H9 (cell line): Measurements from ENCODE around the gene TRMT11. TPM values are rescaled to one million over a fixed set of nuclear protein-coding genes. Genes with fewer than 3 reads are reported as not detected.

Experiments
- DNase-seq: peaks from one replicate; pipeline ENCODE4 v3.0.0-alpha.2; 2017
- H2AFZ ChIP-seq: one replicate; pipeline ENCODE4 v1.6.1; 2013; ENCODE audit warnings: mild to moderate bottlenecking, low read length, control low read depth, moderate library complexity
- H2AK5ac ChIP-seq: 2 replicates; pipeline ENCODE4 v1.6.1; 2013; ENCODE audit warnings: low read length, control low read depth, mixed read lengths; ENCODE audit not compliant: insufficient read length
- H2BK120ac ChIP-seq: one replicate; pipeline ENCODE4 v1.6.1; 2013; ENCODE audit warnings: low read depth, mild to moderate bottlenecking, low read length, control low read depth, inconsistent platforms; ENCODE audit not compliant: poor library complexity, severe bottlenecking
- H2BK12ac ChIP-seq: 2 replicates; pipeline ENCODE4 v1.6.1; 2013; ENCODE audit warnings: low read length, control low read depth, mixed read lengths, low read depth; ENCODE audit not compliant: insufficient read length
- H2BK15ac ChIP-seq: 2 replicates; pipeline ENCODE4 v1.6.1; 2013; ENCODE audit warnings: low read depth, low read length, control low read depth
- H2BK20ac ChIP-seq: one replicate; pipeline ENCODE4 v1.6.1; 2013; ENCODE audit warnings: low read depth, mild to moderate bottlenecking, low read length, control low read depth, inconsistent platforms; ENCODE audit not compliant: poor library complexity, severe bottlenecking
- H2BK5ac ChIP-seq: 2 replicates; pipeline ENCODE4 v1.6.1; 2013; ENCODE audit warnings: low read length, control low read depth, mixed read lengths; ENCODE audit not compliant: insufficient read length
- H3K14ac ChIP-seq: 2 replicates; pipeline ENCODE4 v1.6.1; 2013; ENCODE audit warnings: low read length, control low read depth; ENCODE audit not compliant: insufficient read depth
- H3K18ac ChIP-seq: 2 replicates; pipeline ENCODE4 v1.6.1; 2013; ENCODE audit warnings: low read depth, mild to moderate bottlenecking, mixed read lengths, low read length, control low read depth; ENCODE audit not compliant: insufficient read length
- H3K23ac ChIP-seq: 2 replicates; pipeline ENCODE4 v1.6.1; 2013; ENCODE audit warnings: low read length, control low read depth, mixed read lengths, low read depth; ENCODE audit not compliant: insufficient read length
- H3K23me2 ChIP-seq: 2 replicates; pipeline ENCODE4 v1.6.1; 2013; ENCODE audit warnings: low read depth, mild to moderate bottlenecking, mixed read lengths, low read length, control low read depth; ENCODE audit not compliant: insufficient read length, poor library complexity, severe bottlenecking
- H3K27ac ChIP-seq: 2 replicates; pipeline ENCODE4 v1.5.1; 2013; ENCODE audit warnings: low read length, control low read depth, mixed read lengths, low read depth; ENCODE audit not compliant: insufficient read length
- H3K27me3 ChIP-seq: 2 replicates; pipeline ENCODE4 v1.6.1; 2013; ENCODE audit warnings: low read length, control low read depth, inconsistent platforms; ENCODE audit not compliant: insufficient read depth
- H3K4ac ChIP-seq: 2 replicates; pipeline ENCODE4 v1.6.1; 2013; ENCODE audit warnings: low read depth, mild to moderate bottlenecking, control low read depth, inconsistent platforms, low read length, moderate library complexity
- H3K4me1 ChIP-seq: 2 replicates; pipeline ENCODE4 v1.6.1; 2013; ENCODE audit warnings: low read length, control low read depth, inconsistent platforms; ENCODE audit not compliant: insufficient read depth
- H3K4me2 ChIP-seq: 2 replicates; pipeline ENCODE4 v1.6.1; 2013; ENCODE audit warnings: low read length, control low read depth, mixed read lengths; ENCODE audit not compliant: insufficient read length, insufficient read depth
- H3K56ac ChIP-seq: 2 replicates; pipeline ENCODE4 v1.6.1; 2013; ENCODE audit warnings: low read depth, mild to moderate bottlenecking, mixed read lengths, low read length, control low read depth; ENCODE audit not compliant: insufficient read length
- H3K79me1 ChIP-seq: 2 replicates; pipeline ENCODE4 v1.6.1; 2013; ENCODE audit warnings: low read depth, mild to moderate bottlenecking, moderate library complexity, low read length, control low read depth, inconsistent platforms; ENCODE audit not compliant: insufficient read depth, poor library complexity, severe bottlenecking
- H3K79me2 ChIP-seq: 2 replicates; pipeline ENCODE4 v1.6.1; 2013; ENCODE audit warnings: low read length, control low read depth, inconsistent platforms; ENCODE audit not compliant: insufficient read depth
- H3K9ac ChIP-seq: 2 replicates; pipeline ENCODE4 v1.6.1; 2013; ENCODE audit warnings: low read length, control low read depth, mixed read lengths; ENCODE audit not compliant: insufficient read length; ENCODE audit errors: extremely low read depth
- H3K9me3 ChIP-seq: one replicate; pipeline ENCODE4 v1.6.1; 2013; ENCODE audit warnings: low read depth, low read length, inconsistent platforms; ENCODE audit not compliant: control insufficient read depth
- H3T11ph ChIP-seq: one replicate; pipeline ENCODE4 v1.6.1; 2013; ENCODE audit warnings: mild to moderate bottlenecking, low read length, control low read depth, inconsistent platforms
- H4K20me1 ChIP-seq: one replicate; pipeline ENCODE4 v1.6.1; 2013; ENCODE audit not compliant: control insufficient read depth, insufficient read length, insufficient read depth
- H4K5ac ChIP-seq: 2 replicates; pipeline ENCODE4 v1.6.1; 2013; ENCODE audit warnings: low read depth, mild to moderate bottlenecking, mixed read lengths, low read length, control low read depth; ENCODE audit not compliant: insufficient read length
- H4K8ac ChIP-seq: replicated peaks from 2 replicates; pipeline ENCODE4 v1.6.1; 2013; ENCODE audit warnings: low read length, control low read depth, mixed read lengths, low read depth; ENCODE audit not compliant: insufficient read length
- H4K91ac ChIP-seq: 2 replicates; pipeline ENCODE4 v1.6.1; 2013; ENCODE audit warnings: low read depth, mild to moderate bottlenecking, moderate library complexity, mixed read lengths, low read length, control low read depth; ENCODE audit not compliant: insufficient read length
- H3K27ac Mint-ChIP-seq, 3 experiments: 2 replicates in 2 of 3; 3 replicates in 1 of 3; pipeline ENCODE4 v1.8.0; 2020 to 2021; ENCODE audit warnings: mixed read lengths in 3 of 3, mild to moderate bottlenecking in 1 of 3, moderate library complexity in 1 of 3
- H3K27me3 Mint-ChIP-seq: 2 replicates; pipeline ENCODE4 v1.8.0; 2021; ENCODE audit warnings: low read depth, mild to moderate bottlenecking, moderate library complexity, mixed read lengths
- H3K36me3 Mint-ChIP-seq, 3 experiments: 2 replicates in 2 of 3; 3 replicates in 1 of 3; pipeline ENCODE4 v1.8.0; 2020 to 2021; ENCODE audit warnings: low read depth in 3 of 3, mixed read lengths in 3 of 3; ENCODE audit not compliant: insufficient read depth in 1 of 3
- H3K4me1 Mint-ChIP-seq, 2 experiments: 2 replicates each; pipeline ENCODE4 v1.8.0; 2020; ENCODE audit warnings: mixed read lengths in 2 of 2
- H3K4me3 Mint-ChIP-seq, 2 experiments: 2 replicates in 1 of 2; 3 replicates in 1 of 2; pipeline ENCODE4 v1.8.0; 2020 to 2021; ENCODE audit warnings: mild to moderate bottlenecking in 2 of 2, mixed read lengths in 2 of 2, moderate library complexity in 1 of 2
- H3K9me3 Mint-ChIP-seq, 2 experiments: 2 replicates in 1 of 2; 3 replicates in 1 of 2; pipeline ENCODE4 v1.8.0; 2020; ENCODE audit warnings: mild to moderate bottlenecking in 2 of 2, mixed read lengths in 2 of 2, moderate library complexity in 1 of 2
- WGBS: extraction: QIAGEN DNeasy Blood & Tissue Kit; methylation state at CpG from one replicate; pipeline ENCODE4 v1.1.7; 2013; ENCODE audit warnings: missing lambda C conversion rate, low lambda C conversion rate, mixed read lengths; ENCODE audit not compliant: insufficient read length; ENCODE audit errors: extremely low coverage; 5-methylcytosine and 5-hydroxymethylcytosine counted together
- total RNA-seq: library from RNA; stranded (reverse); gene quantifications from 2 replicates; pipeline ENCODE4 v1.2.1, GENCODE V29; 2021
- TF ChIP-seq, protein P1 (sequence below): fragments of 200-600 bp; sonication (generic); conservative IDR thresholded peaks from 3 replicates; pipeline ENCODE4 v1.8.0; 2021; ENCODE audit warnings: antibody characterized with exemption, mild to moderate bottlenecking

The TRMT11 gene
- total RNA-seq, 1 experiment from 2014 or later, result 31.1 TPM

- H3K27ac ChIP-seq, result no peak overlapping the region
These were observed 37.3 kb upstream of the TRMT11 start for GRCh38 chr6:125949069-125949468.

More at GRCh38 chr6:125949069-125949468, 37.3 kb upstream of the TRMT11 start:
- no peak for DNase-seq
- H3K9me3 Mint-ChIP-seq, result peaks cover 5 to 11% of the 10 kb centered on the region in 2 experiments; a peak in 3 of 5 replicates
- no CpG with 5 or more reads among the region's 2 CpGs for WGBS
- Histone ChIP-seq H3K56ac (no peak overlapping the region), H2BK15ac (no peak overlapping the region), H4K5ac (no peak overlapping the region), H3K4ac (no peak overlapping the region), H3K23ac (no peak overlapping the region), H3K79me2 (no peaks in the 10 kb centered on the region), H3K79me1 (no peaks in the 10 kb centered on the region), H3T11ph (no peak overlapping the region), H4K8ac (no peak overlapping the region), H3K9ac (no peak overlapping the region), H3K23me2 (no peaks in the 10 kb centered on the region), H4K91ac (no peak overlapping the region), H2AFZ (no peak overlapping the region), H2BK120ac (no peak overlapping the region), H2BK5ac (no peak overlapping the region), H2BK20ac (no peak overlapping the region), H2AK5ac (no peak overlapping the region), H3K4me2 (no peak overlapping the region), H2BK12ac (no peak overlapping the region), H3K14ac (no peak overlapping the region), H3K27me3 (no peaks in the 10 kb centered on the region), H3K18ac (no peak overlapping the region), H3K9me3 (no peaks in the 10 kb centered on the region), H4K20me1 (no peaks in the 10 kb centered on the region), H3K4me1 (no peaks in the 10 kb centered on the region)
- H3K27ac Mint-ChIP-seq, result no peak overlapping the region
- H3K36me3 Mint-ChIP-seq, result peaks cover 0 to 6% (median 0%) of the 10 kb centered on the region in 3 experiments; a peak in 3 of 7 replicates
- H3K27me3 Mint-ChIP-seq, result peaks cover 4% of the 10 kb centered on the region
- peaks cover 2 to 8% of the 10 kb centered on the region in 2 experiments; a peak in 2 of 4 replicates for H3K4me1 Mint-ChIP-seq
- TF ChIP-seq, protein P1, sequence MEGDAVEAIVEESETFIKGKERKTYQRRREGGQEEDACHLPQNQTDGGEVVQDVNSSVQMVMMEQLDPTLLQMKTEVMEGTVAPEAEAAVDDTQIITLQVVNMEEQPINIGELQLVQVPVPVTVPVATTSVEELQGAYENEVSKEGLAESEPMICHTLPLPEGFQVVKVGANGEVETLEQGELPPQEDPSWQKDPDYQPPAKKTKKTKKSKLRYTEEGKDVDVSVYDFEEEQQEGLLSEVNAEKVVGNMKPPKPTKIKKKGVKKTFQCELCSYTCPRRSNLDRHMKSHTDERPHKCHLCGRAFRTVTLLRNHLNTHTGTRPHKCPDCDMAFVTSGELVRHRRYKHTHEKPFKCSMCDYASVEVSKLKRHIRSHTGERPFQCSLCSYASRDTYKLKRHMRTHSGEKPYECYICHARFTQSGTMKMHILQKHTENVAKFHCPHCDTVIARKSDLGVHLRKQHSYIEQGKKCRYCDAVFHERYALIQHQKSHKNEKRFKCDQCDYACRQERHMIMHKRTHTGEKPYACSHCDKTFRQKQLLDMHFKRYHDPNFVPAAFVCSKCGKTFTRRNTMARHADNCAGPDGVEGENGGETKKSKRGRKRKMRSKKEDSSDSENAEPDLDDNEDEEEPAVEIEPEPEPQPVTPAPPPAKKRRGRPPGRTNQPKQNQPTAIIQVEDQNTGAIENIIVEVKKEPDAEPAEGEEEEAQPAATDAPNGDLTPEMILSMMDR, result no peak
- no peak overlapping the region for H3K4me3 Mint-ChIP-seq
